ENCODE measurements around the gene SGIP1. TPM values are rescaled to one million over a fixed set of nuclear protein-coding genes. Genes with fewer than 3 reads are reported as not detected.

The SGIP1 gene
- total and polyA plus RNA-seq, 2 of the 8 experiments (the other 6 are each of a cell fraction or from before 2014, with no cell fraction given) = 1.4 to 2.1 TPM

GRCh38 chr1:66618390-66618789 lies 84.4 kb downstream of the SGIP1 start:
- Histone ChIP-seq H2BK15ac (ENCODE audit: low read length) (no peak overlapping the region), H3K9ac (replicated peaks in 1 of 4; ENCODE audit: extremely low read depth in 1 of 4, low read depth in 3 of 4, low read length in 3 of 4) (no peak overlapping the region), H3K23ac (ENCODE audit: insufficient read length) (no peak overlapping the region), H2BK5ac (ENCODE audit: low read depth, low read length) (no peak overlapping the region), H3K56ac (replicated peaks; ENCODE audit: insufficient read length, low read depth, low read length) (no peak overlapping the region), H3K27me3 (replicated peaks in 1 of 4; ENCODE audit: control insufficient read depth in 3 of 4, extremely low read depth in 1 of 4, insufficient read depth in 3 of 4, low read length in 3 of 4) (no peaks in the 10 kb centered on the region), H3K79me2 (ENCODE audit: control insufficient read depth in 1 of 2, insufficient read depth in 2 of 2, low read length in 2 of 2) (no peaks in the 10 kb centered on the region), H4K5ac (ENCODE audit: insufficient read length, low read depth, low read length) (no peak overlapping the region), H2BK20ac (ENCODE audit: low read length) (no peak overlapping the region), H2AK5ac (ENCODE audit: low read depth, low read length) (no peak overlapping the region), H3K79me1 (ENCODE audit: low read depth, low read length) (no peaks in the 10 kb centered on the region), H3K4ac (replicated peaks; ENCODE audit: insufficient read length, low read depth, low read length) (no peak overlapping the region), H2BK12ac (ENCODE audit: low read depth, low read length) (no peak overlapping the region), H4K8ac (ENCODE audit: extremely low read depth, insufficient read depth, low read length) (no peak overlapping the region), H3K4me2 (ENCODE audit: insufficient read depth in 1 of 2, low read depth in 2 of 2, low read length in 2 of 2) (no peak overlapping the region), H3K14ac (ENCODE audit: insufficient read length) (no peak overlapping the region), H3K9me3 (ENCODE audit: insufficient read depth in 2 of 2, low read depth in 1 of 2, low read length in 1 of 2) (no peaks in the 10 kb centered on the region), H3K18ac (ENCODE audit: extremely low read depth, low read length) (no peak overlapping the region), H3K4me1 (replicated peaks in 1 of 4; ENCODE audit: control insufficient read depth in 3 of 4, insufficient read depth in 4 of 4, low read length in 3 of 4) (no peaks in the 10 kb centered on the region), H3K36me3 (ENCODE audit: control insufficient read depth in 2 of 4, insufficient read depth in 4 of 4, low read length in 3 of 4) (no peaks in the 10 kb centered on the region), H3K27ac (ENCODE audit: low read depth, low read length) (no peak overlapping the region), H3K4me3 (ENCODE audit: extremely low read depth in 1 of 4, insufficient read depth in 2 of 4, low read depth in 3 of 4, low read length in 4 of 4) (no peak overlapping the region), H2BK120ac (replicated peaks; ENCODE audit: low read depth, low read length) (no peak overlapping the region), H3K23me2 (ENCODE audit: low read depth, low read length) (no peaks in the 10 kb centered on the region), H4K91ac (replicated peaks; ENCODE audit: insufficient read length, low read length) (no peak overlapping the region), H4K20me1 (replicated peaks in 1 of 2; ENCODE audit: control insufficient read depth in 1 of 2, insufficient read depth in 2 of 2, low read length in 2 of 2) (no peaks in the 10 kb centered on the region), H2AFZ (ENCODE audit: low read length) (no peak overlapping the region)
- POLR2A ChIA-PET (ENCODE audit: partially characterized antibody) = no interaction called here
- DNase-seq (ENCODE audit: low read depth in 1 of 2, low spot score in 2 of 2) (no peak), FAIRE-seq (no peak)
- TF ChIP-seq POU5F1 (IDR thresholded peaks at IDR 0.05; ENCODE audit: low read depth, low read length) (no peak), SRF (IDR thresholded peaks at IDR 0.05; ENCODE audit: low read depth, low read length) (no peak), NANOG (IDR thresholded peaks at IDR 0.05; ENCODE audit: insufficient read depth, low read depth, low read length, poor library complexity, severe bottlenecking) (no peak), JUND (IDR thresholded peaks at IDR 0.05; ENCODE audit: low read length) (no peak), CHD1 (IDR thresholded peaks at IDR 0.05; ENCODE audit: low read depth, low read length) (no peak), GTF2F1 (IDR thresholded peaks at IDR 0.05; ENCODE audit: borderline replicate concordance, low read depth, low read length) (no peak), SAP30 (IDR thresholded peaks at IDR 0.05; ENCODE audit: insufficient read depth, insufficient replicate concordance, low read length) (no peak), EGR1 (IDR thresholded peaks at IDR 0.05; ENCODE audit: borderline replicate concordance, low read depth, low read length) (no peak), RFX5 (IDR thresholded peaks at IDR 0.05; ENCODE audit: borderline replicate concordance, low read depth, low read length) (no peak), MAFK (IDR thresholded peaks at IDR 0.05; ENCODE audit: low read depth, low read length) (no peak), NRF1 (IDR thresholded peaks at IDR 0.05; ENCODE audit: low read depth, low read length) (no peak), BACH1 (IDR thresholded peaks at IDR 0.05; ENCODE audit: low read length) (no peak), CTBP2 (IDR thresholded peaks at IDR 0.05; ENCODE audit: borderline replicate concordance, insufficient read depth, insufficient read length, low read length) (no peak), SUZ12 (IDR thresholded peaks at IDR 0.05; ENCODE audit: low read length) (no peak), KDM4A (IDR thresholded peaks at IDR 0.05; ENCODE audit: low read depth, low read length, severe bottlenecking) (no peak)
- CTCF ChIA-PET (ENCODE audit: partially characterized antibody) = interaction anchor here (1.1 to 1.4 kb wide), 3 partner anchors 10 to 16 kb away, joined by 3 to 4 read pairs (median 3); no protein-coding TSS in a partner anchor
